Parietal lobe (tissue), 1 donor: ENCODE results near the gene KCNMB3. TPM values are rescaled to one million over a fixed set of nuclear protein-coding genes. Genes with fewer than 3 reads are reported as not detected.

Source experiments
- total RNA-seq: library from RNA; depleted of rRNA; stranded (reverse); fragments of >200 nt; gene quantifications from one replicate; pipeline ENCODE4 v1.2.3, GENCODE V29; 2014

Gene KCNMB3
- 9.7 TPM for total RNA-seq

GRCh38 chr3:179250803-179251476, at the start of gene KCNMB3:
TSS of gene KCNMB3 (minus strand) at chr3:179251114. CDS start at chr3:179250990, 124 bp downstream.

Other genes with a start within 250 kb of the KCNMB3 start
- gene ZMAT3, start 179.3 kb downstream of the KCNMB3 start, total RNA-seq = 9.7 TPM
- gene PIK3CA, start 102.8 kb downstream of the KCNMB3 start, total RNA-seq = 77.6 TPM
- gene ZNF639, start 71.9 kb upstream of the KCNMB3 start, total RNA-seq = 98.9 TPM
- 156 TPM for gene MFN1, start 96.6 kb upstream of the KCNMB3 start, total RNA-seq
- gene GNB4, start 200.4 kb upstream of the KCNMB3 start, total RNA-seq = 111 TPM